ENCODE results near the gene TNFSF13. TPM values are rescaled to one million over a fixed set of nuclear protein-coding genes. Genes with fewer than 3 reads are reported as not detected.

Gene TNFSF13
- total and polyA plus RNA-seq, 4 donors, result 17.7 to 28.6 (median 26.1) TPM

- H3K27me3 ChIP-seq (ENCODE audit: control insufficient read depth in 1 of 2, insufficient read depth in 2 of 2, low read length in 1 of 2), result no peaks in the 10 kb centered on the region
- peaks cover 0 to 6% of the 10 kb centered on the region in 2 donors for H3K36me3 ChIP-seq (ENCODE audit: control insufficient read depth in 1 of 2, insufficient read depth in 2 of 2, low read length in 1 of 2)
- no peak for DNase-seq
- no peaks in the 10 kb centered on the region for H3K9me3 ChIP-seq (ENCODE audit: control insufficient read depth, low read length)
- H3K27ac ChIP-seq (ENCODE audit: low read depth in 1 of 2, low read length in 2 of 2), result no peak overlapping the region
- no peak for ATAC-seq (ENCODE audit: low FRiP score)
- 88 to 91% methylated on average over 30 of the region's 30 CpGs for WGBS, 2 donors
- H3K4me3 ChIP-seq (ENCODE audit: low read length in 2 of 2), result no peak overlapping the region
- intact Hi-C loops (cut with DNase I), result loop anchor here in 1 of 2 donors (10.0 kb wide), 1 partner anchor 208 kb away; the partner anchor contains the start of genes KCTD11 and TMEM95
- H3K4me1 ChIP-seq (ENCODE audit: control insufficient read depth in 1 of 2, insufficient read depth in 2 of 2, low read length in 2 of 2), result no peaks in the 10 kb centered on the region
Observed at GRCh38 chr17:7563115-7563869, 4.7 kb downstream of the TNFSF13 start.

GRCh38 chr17:7569571-7569970, 11.0 kb downstream of the TNFSF13 start:
- Histone ChIP-seq H3K4me3 (ENCODE audit: low read length in 2 of 2) (no peak overlapping the region), H3K27me3 (ENCODE audit: control insufficient read depth in 1 of 2, insufficient read depth in 2 of 2, low read length in 1 of 2) (no peaks in the 10 kb centered on the region), H3K4me1 (ENCODE audit: control insufficient read depth in 1 of 2, insufficient read depth in 2 of 2, low read length in 2 of 2) (no peaks in the 10 kb centered on the region), H3K36me3 (ENCODE audit: control insufficient read depth in 1 of 2, insufficient read depth in 2 of 2, low read length in 1 of 2) (peaks cover 0 to 9% of the 10 kb centered on the region in 2 donors), H3K9me3 (ENCODE audit: control insufficient read depth, low read length) (no peaks in the 10 kb centered on the region), H3K27ac (ENCODE audit: low read depth in 1 of 2, low read length in 2 of 2) (no peak overlapping the region)
- DNase-seq, result no peak
- intact Hi-C loops (cut with DNase I), result loop anchor here in 1 of 2 donors (10.0 kb wide), 1 partner anchor 215 kb away; the partner anchor contains the start of genes KCTD11 and TMEM95
- 82 to 83% methylated on average over 5 of the region's 5 CpGs for WGBS, 2 donors
- ATAC-seq (ENCODE audit: low FRiP score), result no peak

GRCh38 chr17:7570351-7570750, 11.8 kb downstream of the TNFSF13 start:
- Histone ChIP-seq H3K4me3 (ENCODE audit: low read length in 2 of 2) (no peak overlapping the region), H3K4me1 (ENCODE audit: control insufficient read depth in 1 of 2, insufficient read depth in 2 of 2, low read length in 2 of 2) (no peaks in the 10 kb centered on the region), H3K27me3 (ENCODE audit: control insufficient read depth in 1 of 2, insufficient read depth in 2 of 2, low read length in 1 of 2) (no peaks in the 10 kb centered on the region), H3K9me3 (ENCODE audit: control insufficient read depth, low read length) (no peaks in the 10 kb centered on the region), H3K36me3 (ENCODE audit: control insufficient read depth in 1 of 2, insufficient read depth in 2 of 2, low read length in 1 of 2) (peaks cover 0 to 15% of the 10 kb centered on the region in 2 donors), H3K27ac (ENCODE audit: low read depth in 1 of 2, low read length in 2 of 2) (no peak overlapping the region)
- DNase-seq (no peak), ATAC-seq (ENCODE audit: low FRiP score) (no peak)
- 91 to 93% methylated on average over 10 of the region's 10 CpGs for WGBS, 2 donors
- intact Hi-C loops (cut with DNase I), result loop anchor here in 1 of 2 donors (5.0 kb wide), 2 partner anchors 117 to 582 kb away; partner anchors contain the start of genes PER1, TP53 and WRAP53

- Histone ChIP-seq H3K36me3 (ENCODE audit: control insufficient read depth in 1 of 2, insufficient read depth in 2 of 2, low read length in 1 of 2) (peaks cover 0 to 16% of the 10 kb centered on the region in 2 donors), H3K27me3 (ENCODE audit: control insufficient read depth in 1 of 2, insufficient read depth in 2 of 2, low read length in 1 of 2) (no peaks in the 10 kb centered on the region), H3K4me1 (ENCODE audit: control insufficient read depth in 1 of 2, insufficient read depth in 2 of 2, low read length in 2 of 2) (no peaks in the 10 kb centered on the region), H3K27ac (ENCODE audit: low read depth in 1 of 2, low read length in 2 of 2) (peak overlapping the region; percentile 23 to 92), H3K4me3 (ENCODE audit: low read length in 2 of 2) (peak overlapping the region; percentile 16 to 38), H3K9me3 (ENCODE audit: control insufficient read depth, low read length) (no peaks in the 10 kb centered on the region)
- intact Hi-C loops (cut with DNase I), result loop anchor here in 1 of 2 donors (5.0 kb wide), 2 partner anchors 115 to 580 kb away; partner anchors contain the start of genes PER1, TP53 and WRAP53
- 1% methylated on average over 11 of the region's 11 CpGs for WGBS, 2 donors
- peak in 1 of 2 donors; percentile 99 for DNase-seq
- ATAC-seq (ENCODE audit: low FRiP score), result no peak
Observed at GRCh38 chr17:7572338-7572587, 13.7 kb downstream of the TNFSF13 start.

- Histone ChIP-seq H3K27me3 (ENCODE audit: control insufficient read depth in 1 of 2, insufficient read depth in 2 of 2, low read length in 1 of 2) (no peaks in the 10 kb centered on the region), H3K27ac (ENCODE audit: low read depth in 1 of 2, low read length in 2 of 2) (peak overlapping the region; percentile 71 to 86), H3K9me3 (ENCODE audit: control insufficient read depth, low read length) (no peaks in the 10 kb centered on the region), H3K4me3 (ENCODE audit: low read length in 2 of 2) (peak overlapping the region; percentile 68 to 90), H3K36me3 (ENCODE audit: control insufficient read depth in 1 of 2, insufficient read depth in 2 of 2, low read length in 1 of 2) (peaks cover 0 to 15% of the 10 kb centered on the region in 2 donors), H3K4me1 (ENCODE audit: control insufficient read depth in 1 of 2, insufficient read depth in 2 of 2, low read length in 2 of 2) (no peaks in the 10 kb centered on the region)
- intact Hi-C loops (cut with DNase I), result loop anchor here in 1 of 2 donors (5.0 kb wide), 2 partner anchors 115 to 580 kb away; partner anchors contain the start of genes PER1, TP53 and WRAP53
- ATAC-seq (ENCODE audit: low FRiP score), result peak; percentile 97
- 1% methylated on average over 70 to 73 of the region's 73 CpGs for WGBS, 2 donors
- peak; percentile 85 to 99 for DNase-seq
Observed at GRCh38 chr17:7572588-7573323, 14.2 kb downstream of the TNFSF13 start.

- ATAC-seq (ENCODE audit: low FRiP score) (peak; percentile 91), DNase-seq (peak; percentile 95 to 96)
- Histone ChIP-seq H3K36me3 (ENCODE audit: control insufficient read depth in 1 of 2, insufficient read depth in 2 of 2, low read length in 1 of 2) (peaks cover 0 to 19% of the 10 kb centered on the region in 2 donors), H3K27me3 (ENCODE audit: control insufficient read depth in 1 of 2, insufficient read depth in 2 of 2, low read length in 1 of 2) (no peaks in the 10 kb centered on the region), H3K27ac (ENCODE audit: low read depth in 1 of 2, low read length in 2 of 2) (peak overlapping the region; percentile 71 to 86), H3K9me3 (ENCODE audit: control insufficient read depth, low read length) (no peaks in the 10 kb centered on the region), H3K4me3 (ENCODE audit: low read length in 2 of 2) (peak overlapping the region; percentile 68 to 90), H3K4me1 (ENCODE audit: control insufficient read depth in 1 of 2, insufficient read depth in 2 of 2, low read length in 2 of 2) (no peaks in the 10 kb centered on the region)
- 0 to 1% methylated on average over 63 to 71 of the region's 71 CpGs for WGBS, 2 donors
- intact Hi-C loops (cut with DNase I), result loop anchor here in 1 of 2 donors (5.0 kb wide), 2 partner anchors 114 to 579 kb away; partner anchors contain the start of genes PER1, TP53 and WRAP53
Observed at GRCh38 chr17:7573324-7574080, 15.0 kb downstream of the TNFSF13 start.

DNA sequence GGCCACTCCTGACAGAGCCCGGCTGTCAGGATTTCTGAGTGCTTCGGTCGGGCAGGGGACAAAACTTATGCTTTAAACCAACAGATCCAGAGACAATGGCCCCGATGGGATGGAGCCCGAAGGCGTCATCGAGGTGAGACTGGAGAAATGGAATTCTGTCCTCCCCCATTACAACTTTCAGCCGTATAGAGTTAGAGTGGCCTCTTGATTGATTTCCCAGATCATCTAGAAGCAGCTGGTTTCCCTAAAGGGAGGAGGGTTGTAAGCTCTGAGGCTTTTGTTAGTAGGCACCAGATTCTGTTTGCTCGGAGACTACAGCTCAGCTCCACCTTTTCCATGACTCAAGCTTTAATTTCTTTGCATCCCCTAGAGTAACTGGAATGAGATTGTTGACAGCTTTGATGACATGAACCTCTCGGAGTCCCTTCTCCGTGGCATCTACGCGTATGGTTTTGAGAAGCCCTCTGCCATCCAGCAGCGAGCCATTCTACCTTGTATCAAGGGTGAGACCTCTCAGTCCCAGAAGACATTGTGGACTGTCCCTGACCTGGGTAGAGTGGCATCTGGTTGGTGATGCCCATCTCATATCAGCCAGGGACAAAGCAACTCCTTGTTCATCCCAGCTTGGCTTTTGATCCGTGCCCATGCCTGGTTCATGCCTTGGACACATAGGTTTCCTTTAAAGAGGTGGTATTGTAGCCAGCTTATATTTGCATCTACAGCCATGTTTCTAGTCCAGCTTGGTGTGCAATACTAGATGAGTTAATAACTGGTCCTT, 15.8 kb downstream of the TNFSF13 start:
- intact Hi-C loops (cut with DNase I), result loop anchor here in 1 of 2 donors (5.0 kb wide), 2 partner anchors 113 to 578 kb away; partner anchors contain the start of genes PER1, TP53 and WRAP53

More for the DNA sequence above, 15.8 kb downstream of the TNFSF13 start:
- Histone ChIP-seq H3K36me3 (ENCODE audit: control insufficient read depth in 1 of 2, insufficient read depth in 2 of 2, low read length in 1 of 2) (peaks cover 0 to 19% of the 10 kb centered on the region in 2 donors), H3K9me3 (ENCODE audit: control insufficient read depth, low read length) (no peaks in the 10 kb centered on the region), H3K27me3 (ENCODE audit: control insufficient read depth in 1 of 2, insufficient read depth in 2 of 2, low read length in 1 of 2) (no peaks in the 10 kb centered on the region), H3K4me3 (ENCODE audit: low read length in 2 of 2) (peak overlapping the region in 1 of 2 donors; percentile 45), H3K27ac (ENCODE audit: low read depth in 1 of 2, low read length in 2 of 2) (peak overlapping the region in 1 of 2 donors; percentile 12), H3K4me1 (ENCODE audit: control insufficient read depth in 1 of 2, insufficient read depth in 2 of 2, low read length in 2 of 2) (no peaks in the 10 kb centered on the region)
- WGBS, 2 donors, result 21 to 22% methylated on average over 14 to 15 of the region's 15 CpGs
- DNase-seq, result no peak
- no peak for ATAC-seq (ENCODE audit: low FRiP score)
